ENCODE measurements around the gene LMO3.

Gene LMO3

GRCh38 chr12:16610001-16610585 is 4.1 kb upstream of the LMO3 start:
- Histone ChIP-seq H3K36me3 (ENCODE audit: control insufficient read depth, insufficient read depth, low read length) (no peaks in the 10 kb centered on the region), H3K4me1 (ENCODE audit: control insufficient read depth, insufficient read depth, low read length) (peaks cover 5% of the 10 kb centered on the region), H3K4me3 (ENCODE audit: low read length) (no peak overlapping the region), H3K27ac (ENCODE audit: low read length) (no peak overlapping the region), H3K9me3 (ENCODE audit: control insufficient read depth, insufficient read depth, low read length) (no peaks in the 10 kb centered on the region), H3K27me3 (ENCODE audit: control insufficient read depth, insufficient read depth, low read length) (peaks cover 6% of the 10 kb centered on the region; the same call in 1 of the 2 replicates)
- no peak for DNase-seq (ENCODE audit: low read depth, low spot score)
- WGBS (ENCODE audit: insufficient coverage, insufficient read length): 100% methylated on average over 1 of the region's 7 CpGs

GRCh38 chr12:16608946-16609539 is 3.1 kb upstream of the LMO3 start:
- Histone ChIP-seq H3K27ac (ENCODE audit: low read length) (no peak overlapping the region), H3K27me3 (ENCODE audit: control insufficient read depth, insufficient read depth, low read length) (peaks cover 8% of the 10 kb centered on the region; the same call in 1 of the 2 replicates), H3K9me3 (ENCODE audit: control insufficient read depth, insufficient read depth, low read length) (no peaks in the 10 kb centered on the region), H3K4me3 (ENCODE audit: low read length) (no peak overlapping the region), H3K36me3 (ENCODE audit: control insufficient read depth, insufficient read depth, low read length) (no peaks in the 10 kb centered on the region), H3K4me1 (ENCODE audit: control insufficient read depth, insufficient read depth, low read length) (peaks cover 5% of the 10 kb centered on the region)
- no CpG with 5 or more reads among the region's 9 CpGs for WGBS (ENCODE audit: insufficient coverage, insufficient read length)
- no peak for DNase-seq (ENCODE audit: low read depth, low spot score)

- Histone ChIP-seq H3K4me3 (ENCODE audit: low read length) (no peak overlapping the region), H3K9me3 (ENCODE audit: control insufficient read depth, insufficient read depth, low read length) (no peaks in the 10 kb centered on the region), H3K27ac (ENCODE audit: low read length) (no peak overlapping the region), H3K27me3 (ENCODE audit: control insufficient read depth, insufficient read depth, low read length) (peaks cover 8% of the 10 kb centered on the region; the same call in 1 of the 2 replicates), H3K4me1 (ENCODE audit: control insufficient read depth, insufficient read depth, low read length) (peaks cover 5% of the 10 kb centered on the region), H3K36me3 (ENCODE audit: control insufficient read depth, insufficient read depth, low read length) (no peaks in the 10 kb centered on the region)
- no peak for DNase-seq (ENCODE audit: low read depth, low spot score)
- no CpG with 5 or more reads among the region's 11 CpGs for WGBS (ENCODE audit: insufficient coverage, insufficient read length)
These were observed 2.2 kb upstream of the LMO3 start for GRCh38 chr12:16607906-16608775.

- Histone ChIP-seq H3K27ac (ENCODE audit: low read length) (no peak overlapping the region), H3K27me3 (ENCODE audit: control insufficient read depth, insufficient read depth, low read length) (peaks cover 8% of the 10 kb centered on the region; the same call in 1 of the 2 replicates)
These were observed 1.0 kb upstream of the LMO3 start for GRCh38 chr12:16606991-16607390.

GRCh38 chr12:16606201-16606849 is 363 bp upstream of the LMO3 start:
- H3K4me3 ChIP-seq (ENCODE audit: low read length): peak overlapping the region; percentile 73; the same call in 1 of the 2 replicates
- H3K27ac ChIP-seq (ENCODE audit: low read length): no peak overlapping the region
- peaks cover 5% of the 10 kb centered on the region for H3K4me1 ChIP-seq (ENCODE audit: control insufficient read depth, insufficient read depth, low read length)
- no peak for DNase-seq (ENCODE audit: low read depth, low spot score)
- no CpG with 5 or more reads among the region's 26 CpGs for WGBS (ENCODE audit: insufficient coverage, insufficient read length)
- H3K27me3 ChIP-seq (ENCODE audit: control insufficient read depth, insufficient read depth, low read length): peaks cover 8% of the 10 kb centered on the region; the same call in 1 of the 2 replicates
- H3K36me3 ChIP-seq (ENCODE audit: control insufficient read depth, insufficient read depth, low read length): no peaks in the 10 kb centered on the region
- H3K9me3 ChIP-seq (ENCODE audit: control insufficient read depth, insufficient read depth, low read length): no peaks in the 10 kb centered on the region

More at GRCh38 chr12:16606991-16607390, 1.0 kb upstream of the LMO3 start:
- no CpG with 5 or more reads among the region's 6 CpGs for WGBS (ENCODE audit: insufficient coverage, insufficient read length)
- DNase-seq (ENCODE audit: low read depth, low spot score): no peak
- H3K4me1 ChIP-seq (ENCODE audit: control insufficient read depth, insufficient read depth, low read length): peaks cover 5% of the 10 kb centered on the region
- H3K9me3 ChIP-seq (ENCODE audit: control insufficient read depth, insufficient read depth, low read length): no peaks in the 10 kb centered on the region
- peak overlapping the region; percentile 73; the same call in 1 of the 2 replicates for H3K4me3 ChIP-seq (ENCODE audit: low read length)
- H3K36me3 ChIP-seq (ENCODE audit: control insufficient read depth, insufficient read depth, low read length): no peaks in the 10 kb centered on the region

GRCh38 chr12:16605642-16606116 is 283 bp downstream of the LMO3 start:
- no peak for DNase-seq (ENCODE audit: low read depth, low spot score)
- WGBS (ENCODE audit: insufficient coverage, insufficient read length): no CpG with 5 or more reads among the region's 23 CpGs
- Histone ChIP-seq H3K9me3 (ENCODE audit: control insufficient read depth, insufficient read depth, low read length) (no peaks in the 10 kb centered on the region), H3K4me1 (ENCODE audit: control insufficient read depth, insufficient read depth, low read length) (peaks cover 3% of the 10 kb centered on the region), H3K4me3 (ENCODE audit: low read length) (peak overlapping the region; percentile 73; the same call in 1 of the 2 replicates), H3K27ac (ENCODE audit: low read length) (no peak overlapping the region), H3K27me3 (ENCODE audit: control insufficient read depth, insufficient read depth, low read length) (peaks cover 8% of the 10 kb centered on the region; the same call in 1 of the 2 replicates), H3K36me3 (ENCODE audit: control insufficient read depth, insufficient read depth, low read length) (no peaks in the 10 kb centered on the region)

- Histone ChIP-seq H3K36me3 (ENCODE audit: control insufficient read depth, insufficient read depth, low read length) (no peaks in the 10 kb centered on the region), H3K4me3 (ENCODE audit: low read length) (peak overlapping the region; percentile 18; the same call in 1 of the 2 replicates), H3K9me3 (ENCODE audit: control insufficient read depth, insufficient read depth, low read length) (no peaks in the 10 kb centered on the region), H3K4me1 (ENCODE audit: control insufficient read depth, insufficient read depth, low read length) (peaks cover 3% of the 10 kb centered on the region), H3K27ac (ENCODE audit: low read length) (no peak overlapping the region), H3K27me3 (ENCODE audit: control insufficient read depth, insufficient read depth, low read length) (peaks cover 7% of the 10 kb centered on the region; the same call in 1 of the 2 replicates)
- no peak for DNase-seq (ENCODE audit: low read depth, low spot score)
- WGBS (ENCODE audit: insufficient coverage, insufficient read length): no CpG with 5 or more reads among the region's 22 CpGs
These were observed 1.2 kb downstream of the LMO3 start for GRCh38 chr12:16604596-16605252.

GRCh38 chr12:16603916-16604575 is 1.9 kb downstream of the LMO3 start:
- WGBS (ENCODE audit: insufficient coverage, insufficient read length): no CpG with 5 or more reads among the region's 3 CpGs
- Histone ChIP-seq H3K4me3 (ENCODE audit: low read length) (no peak overlapping the region; the same call in 1 of the 2 replicates), H3K27me3 (ENCODE audit: control insufficient read depth, insufficient read depth, low read length) (peaks cover 7% of the 10 kb centered on the region; the same call in 1 of the 2 replicates)

GRCh38 chr12:16603260-16603915 is 2.6 kb downstream of the LMO3 start:
- H3K9me3 ChIP-seq (ENCODE audit: control insufficient read depth, insufficient read depth, low read length): no peaks in the 10 kb centered on the region
- H3K4me3 ChIP-seq (ENCODE audit: low read length): no peak overlapping the region
- H3K27me3 ChIP-seq (ENCODE audit: control insufficient read depth, insufficient read depth, low read length): peaks cover 7% of the 10 kb centered on the region; the same call in 1 of the 2 replicates
- no peaks in the 10 kb centered on the region for H3K36me3 ChIP-seq (ENCODE audit: control insufficient read depth, insufficient read depth, low read length)
- H3K4me1 ChIP-seq (ENCODE audit: control insufficient read depth, insufficient read depth, low read length): peaks cover 3% of the 10 kb centered on the region
- no CpG with 5 or more reads among the region's 5 CpGs for WGBS (ENCODE audit: insufficient coverage, insufficient read length)
- DNase-seq (ENCODE audit: low read depth, low spot score): no peak
- no peak overlapping the region for H3K27ac ChIP-seq (ENCODE audit: low read length)

More at GRCh38 chr12:16603916-16604575, 1.9 kb downstream of the LMO3 start:
- H3K9me3 ChIP-seq (ENCODE audit: control insufficient read depth, insufficient read depth, low read length): no peaks in the 10 kb centered on the region
- H3K36me3 ChIP-seq (ENCODE audit: control insufficient read depth, insufficient read depth, low read length): no peaks in the 10 kb centered on the region
- no peak for DNase-seq (ENCODE audit: low read depth, low spot score)
- H3K27ac ChIP-seq (ENCODE audit: low read length): no peak overlapping the region
- peaks cover 3% of the 10 kb centered on the region for H3K4me1 ChIP-seq (ENCODE audit: control insufficient read depth, insufficient read depth, low read length)
